Activated B cell treated with CpG ODN at 0.5 μM for 24 hours (primary cell): Measurements from ENCODE around the gene DIP2A. TPM values are rescaled to one million over a fixed set of nuclear protein-coding genes. Genes with fewer than 3 reads are reported as not detected.

Source experiments
- ATAC-seq: fragments of 200-7000 bp; cut with Tn5 transposase; one replicate; pipeline ENCODE4 v1.10.0; 2021; ENCODE audit warnings: low read depth, mild to moderate bottlenecking, moderate library complexity
- CTCF ChIA-PET: fragments of 350-600 bp; sonication (Branson Sonifier 250); formaldehyde crosslinking; loops from one replicate; lab custom pipeline; 2021; ENCODE audit warnings: antibody characterized with exemption; lab: Charles Lee
- POLR2A ChIA-PET: fragments of 350-600 bp; sonication (Branson Sonifier 250); formaldehyde crosslinking; loops from one replicate; lab custom pipeline; 2021; ENCODE audit warnings: antibody characterized with exemption; lab: Charles Lee
- DNase-seq: peaks from one replicate; pipeline ENCODE4 v3.0.0; 2022
- H3K27ac Mint-ChIP-seq: one replicate; pipeline ENCODE4 v1.8.0; 2020; ENCODE audit warnings: mixed read lengths
- H3K27me3 Mint-ChIP-seq: one replicate; pipeline ENCODE4 v1.8.0; 2021; ENCODE audit warnings: mixed read lengths
- H3K36me3 Mint-ChIP-seq: one replicate; pipeline ENCODE4 v1.8.0; 2021; ENCODE audit warnings: low read depth, mixed read lengths
- H3K4me1 Mint-ChIP-seq: one replicate; pipeline ENCODE4 v1.8.0; 2021; ENCODE audit warnings: mixed read lengths
- H3K4me3 Mint-ChIP-seq: one replicate; pipeline ENCODE4 v1.8.0; 2020; ENCODE audit warnings: mild to moderate bottlenecking, mixed read lengths
- H3K9me3 Mint-ChIP-seq: one replicate; pipeline ENCODE4 v1.8.0; 2020; ENCODE audit warnings: mixed read lengths
- intact Hi-C: fragments of 100-400 bp; cut with micrococcal nuclease; formaldehyde crosslinking; loops from one replicate; pipeline ENCODE4 v1.15.1; 2024
- total RNA-seq: library from RNA; stranded (reverse); gene quantifications from 2 replicates; pipeline ENCODE4 v1.2.3, GENCODE V29; 2022
- TF ChIP-seq, protein P1 (sequence below): fragments of 200-600 bp; IDR thresholded peaks from one replicate; pipeline ENCODE4 v1.8.0; 2022; ENCODE audit warnings: antibody characterized with exemption, mild to moderate bottlenecking

DIP2A gene
- total RNA-seq, 1 donor from 2014 or later = 32.1 TPM

DNA sequence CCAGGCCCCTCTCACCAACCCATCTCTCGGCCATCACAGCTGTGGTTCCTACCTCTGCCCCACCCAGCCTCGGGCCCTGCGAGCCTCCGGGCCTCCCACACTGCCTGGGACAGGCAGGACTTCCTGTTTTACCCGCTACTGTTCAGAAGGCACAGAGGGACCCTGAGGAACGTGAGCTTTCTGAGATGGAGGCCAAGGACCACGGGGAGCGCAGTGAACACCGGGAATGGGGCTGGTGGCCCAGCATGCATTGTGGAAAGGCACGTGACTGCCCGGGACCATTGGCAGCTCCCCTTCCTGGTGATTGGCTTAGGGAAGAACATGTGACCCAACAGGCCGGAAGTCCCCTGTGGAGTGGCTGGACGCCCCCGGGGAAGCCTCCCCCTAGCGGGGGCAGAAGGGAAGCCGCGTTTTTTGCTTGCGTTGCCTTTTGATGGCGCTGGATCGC lies 139.2 kb downstream of the DIP2A start:
- intact Hi-C loops = no loop called here
- TF ChIP-seq, protein P1, sequence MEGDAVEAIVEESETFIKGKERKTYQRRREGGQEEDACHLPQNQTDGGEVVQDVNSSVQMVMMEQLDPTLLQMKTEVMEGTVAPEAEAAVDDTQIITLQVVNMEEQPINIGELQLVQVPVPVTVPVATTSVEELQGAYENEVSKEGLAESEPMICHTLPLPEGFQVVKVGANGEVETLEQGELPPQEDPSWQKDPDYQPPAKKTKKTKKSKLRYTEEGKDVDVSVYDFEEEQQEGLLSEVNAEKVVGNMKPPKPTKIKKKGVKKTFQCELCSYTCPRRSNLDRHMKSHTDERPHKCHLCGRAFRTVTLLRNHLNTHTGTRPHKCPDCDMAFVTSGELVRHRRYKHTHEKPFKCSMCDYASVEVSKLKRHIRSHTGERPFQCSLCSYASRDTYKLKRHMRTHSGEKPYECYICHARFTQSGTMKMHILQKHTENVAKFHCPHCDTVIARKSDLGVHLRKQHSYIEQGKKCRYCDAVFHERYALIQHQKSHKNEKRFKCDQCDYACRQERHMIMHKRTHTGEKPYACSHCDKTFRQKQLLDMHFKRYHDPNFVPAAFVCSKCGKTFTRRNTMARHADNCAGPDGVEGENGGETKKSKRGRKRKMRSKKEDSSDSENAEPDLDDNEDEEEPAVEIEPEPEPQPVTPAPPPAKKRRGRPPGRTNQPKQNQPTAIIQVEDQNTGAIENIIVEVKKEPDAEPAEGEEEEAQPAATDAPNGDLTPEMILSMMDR = no peak
- DNase-seq (no peak), ATAC-seq (no peak)
- Mint-ChIP-seq H3K27ac (no peak overlapping the region), H3K4me3 (no peak overlapping the region), H3K36me3 (no peaks in the 10 kb centered on the region), H3K4me1 (no peaks in the 10 kb centered on the region), H3K9me3 (peaks cover 8% of the 10 kb centered on the region), H3K27me3 (no peaks in the 10 kb centered on the region)
- CTCF ChIA-PET = no interaction called here
- POLR2A ChIA-PET = no interaction called here

DNA sequence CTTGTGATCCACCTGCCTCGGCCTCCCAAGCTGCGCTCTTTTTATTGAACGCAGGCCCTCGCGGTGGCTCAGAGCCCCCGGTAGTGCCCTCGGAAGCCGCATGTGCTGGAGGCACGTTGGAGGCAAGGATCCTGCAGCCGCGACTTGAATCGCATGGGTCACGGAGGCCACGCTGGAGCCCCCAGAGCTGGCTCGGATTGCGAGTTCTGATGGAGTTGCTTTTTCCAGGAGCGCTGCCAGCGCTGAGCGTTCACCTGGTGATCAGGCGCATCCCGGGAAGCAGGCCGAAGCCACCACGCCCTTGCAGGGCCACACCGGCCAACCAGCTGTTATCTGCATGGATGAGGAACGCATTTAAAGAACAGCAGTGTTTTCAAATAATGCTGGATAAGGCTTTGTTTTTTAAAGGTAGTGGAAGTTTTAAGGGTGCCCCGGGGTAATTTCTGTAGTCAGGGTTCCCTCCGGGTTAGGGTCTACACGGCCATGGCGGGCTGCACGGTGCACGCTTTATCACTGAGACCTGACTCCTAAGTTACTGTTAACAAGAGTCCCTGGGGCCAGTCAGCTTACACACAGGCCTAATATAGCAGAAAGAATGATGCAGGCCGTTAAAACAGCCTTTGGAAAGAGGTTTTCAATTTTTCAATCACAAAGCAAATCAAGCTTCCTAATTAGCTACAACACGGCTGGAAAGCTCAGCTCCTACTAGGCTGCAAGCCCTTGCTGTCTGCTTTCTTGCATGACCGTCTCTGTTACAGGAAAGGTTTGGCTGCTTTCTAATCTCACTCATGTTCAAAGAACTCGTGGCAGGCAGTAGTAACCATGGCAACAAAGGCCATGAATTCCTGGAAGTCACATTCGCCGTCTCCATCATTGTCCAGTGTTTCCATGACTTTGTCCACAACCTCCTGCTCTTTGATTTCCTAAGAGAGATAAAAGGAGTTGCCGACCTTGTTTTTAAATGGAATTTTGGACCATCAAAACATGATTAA lies 140.2 kb downstream of the DIP2A start:
- TF ChIP-seq, protein P1 = no peak
- Mint-ChIP-seq H3K27ac (no peak overlapping the region), H3K4me1 (no peaks in the 10 kb centered on the region), H3K9me3 (peaks cover 3% of the 10 kb centered on the region), H3K27me3 (no peaks in the 10 kb centered on the region), H3K4me3 (no peak overlapping the region), H3K36me3 (no peaks in the 10 kb centered on the region)
- intact Hi-C loops = no loop called here
- ChIA-PET CTCF (no interaction called here), POLR2A (no interaction called here)
- ATAC-seq (no peak), DNase-seq (no peak)

DNA sequence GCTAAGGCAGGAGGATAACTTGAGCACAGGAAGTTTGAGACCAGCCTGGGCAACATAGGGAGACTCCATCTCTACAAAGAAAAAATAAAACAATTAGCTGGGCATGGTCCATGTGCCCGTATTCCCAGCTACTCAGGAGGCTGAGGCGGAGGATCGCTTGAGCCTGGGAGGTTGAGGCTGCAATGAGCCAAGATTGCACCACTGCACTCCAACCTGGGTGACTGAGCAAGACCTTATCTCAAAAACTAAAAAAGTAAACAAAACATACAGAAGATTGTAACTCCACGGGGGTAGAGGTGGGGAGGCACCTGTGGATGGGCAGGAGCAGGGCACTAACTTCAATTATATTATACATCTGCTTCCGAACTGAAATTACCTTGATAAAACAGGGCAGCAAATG lies 141.6 kb downstream of the DIP2A start:
- H3K27me3 Mint-ChIP-seq = peaks cover 2% of the 10 kb centered on the region
- no peak overlapping the region for H3K4me3 Mint-ChIP-seq
- no peaks in the 10 kb centered on the region for H3K4me1 Mint-ChIP-seq

DNA sequence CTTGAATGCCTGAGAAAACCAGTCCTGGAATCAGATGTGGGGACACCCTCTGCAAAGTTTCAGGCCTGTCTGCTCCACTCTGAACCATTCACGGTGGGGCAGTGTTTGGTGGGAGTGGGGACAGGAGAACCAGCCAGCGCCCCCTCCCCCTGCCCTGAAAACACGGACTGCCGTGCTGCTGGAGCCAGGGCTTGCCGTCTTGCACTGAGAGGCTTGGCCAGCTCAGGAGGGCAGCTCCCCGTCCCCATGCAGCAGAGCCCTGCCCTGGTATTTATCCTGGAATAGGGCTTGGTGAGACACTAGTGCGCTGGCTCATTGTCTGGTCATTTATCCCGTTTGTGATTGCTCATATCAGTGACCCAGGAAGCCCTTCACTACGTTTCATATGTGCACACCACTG lies 142.3 kb downstream of the DIP2A start:
- no peaks in the 10 kb centered on the region for H3K36me3 Mint-ChIP-seq
- peaks cover 2% of the 10 kb centered on the region for H3K27me3 Mint-ChIP-seq
- no peak overlapping the region for H3K27ac Mint-ChIP-seq
- H3K9me3 Mint-ChIP-seq = no peaks in the 10 kb centered on the region
- DNase-seq (no peak), ATAC-seq (no peak)
- peaks cover 3% of the 10 kb centered on the region for H3K4me1 Mint-ChIP-seq
- POLR2A ChIA-PET = no interaction called here
- TF ChIP-seq, protein P1 = no peak
- intact Hi-C loops = no loop called here
- H3K4me3 Mint-ChIP-seq = no peak overlapping the region
- CTCF ChIA-PET = no interaction called here

More for the DNA sequence above, 141.6 kb downstream of the DIP2A start:
- intact Hi-C loops = no loop called here
- CTCF ChIA-PET = no interaction called here
- TF ChIP-seq, protein P1 = no peak
- DNase-seq (no peak), ATAC-seq (no peak)
- POLR2A ChIA-PET = no interaction called here
- Mint-ChIP-seq H3K9me3 (no peaks in the 10 kb centered on the region), H3K27ac (no peak overlapping the region), H3K36me3 (no peaks in the 10 kb centered on the region)

DNA sequence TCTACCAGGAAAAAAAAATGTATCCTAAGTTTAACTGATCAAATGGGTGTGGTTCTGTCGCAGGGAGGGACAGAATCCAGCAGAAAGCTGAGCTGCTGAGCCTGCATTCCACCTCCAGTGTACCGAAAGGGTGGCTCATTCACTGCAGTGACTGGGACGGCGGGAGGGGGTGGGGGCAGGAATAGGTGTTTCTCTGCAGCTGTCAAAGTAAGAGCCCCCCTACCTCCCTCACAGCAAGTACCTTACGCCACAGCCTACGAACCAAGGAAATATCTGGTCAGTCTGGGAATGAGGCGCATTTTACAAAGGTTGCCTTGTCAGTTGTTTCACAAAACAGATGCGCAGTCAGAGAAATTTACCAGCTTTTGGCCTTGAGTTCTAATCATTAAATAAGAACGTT lies 144.5 kb downstream of the DIP2A start:
- peaks cover 2% of the 10 kb centered on the region for H3K27me3 Mint-ChIP-seq
- H3K36me3 Mint-ChIP-seq = no peaks in the 10 kb centered on the region
- CTCF ChIA-PET = no interaction called here

More for the DNA sequence above, 144.5 kb downstream of the DIP2A start:
- Mint-ChIP-seq H3K27ac (no peak overlapping the region), H3K4me3 (no peak overlapping the region), H3K9me3 (no peaks in the 10 kb centered on the region), H3K4me1 (peaks cover 16% of the 10 kb centered on the region)
- POLR2A ChIA-PET = no interaction called here
- no peak for DNase-seq
- no peak for ATAC-seq
- intact Hi-C loops = no loop called here
- TF ChIP-seq, protein P1 = no peak
